Mesenteric fat pad (tissue), 1 donor: ENCODE results near the gene ADORA2A. TPM values are rescaled to one million over a fixed set of nuclear protein-coding genes. Genes with fewer than 3 reads are reported as not detected.

Experiments used
- DNase-seq: peaks from one replicate; pipeline ENCODE4 v3.0.0-alpha.2; 2020; ENCODE audit warnings: low spot score
- total RNA-seq: library from RNA; stranded (reverse); fragmentation: NEBNext Ultra II Directional; extraction: Animal tissue kit (Norgen Biotek cat#: 25700); gene quantifications from one replicate; pipeline ENCODE4 v1.2.1, GENCODE V29; 2021
- donor health status: DM: yes; HTN: yes; CAD: no.

Gene ADORA2A
- total RNA-seq, 1 donor from 2014 or later: 2.6 TPM

DNA sequence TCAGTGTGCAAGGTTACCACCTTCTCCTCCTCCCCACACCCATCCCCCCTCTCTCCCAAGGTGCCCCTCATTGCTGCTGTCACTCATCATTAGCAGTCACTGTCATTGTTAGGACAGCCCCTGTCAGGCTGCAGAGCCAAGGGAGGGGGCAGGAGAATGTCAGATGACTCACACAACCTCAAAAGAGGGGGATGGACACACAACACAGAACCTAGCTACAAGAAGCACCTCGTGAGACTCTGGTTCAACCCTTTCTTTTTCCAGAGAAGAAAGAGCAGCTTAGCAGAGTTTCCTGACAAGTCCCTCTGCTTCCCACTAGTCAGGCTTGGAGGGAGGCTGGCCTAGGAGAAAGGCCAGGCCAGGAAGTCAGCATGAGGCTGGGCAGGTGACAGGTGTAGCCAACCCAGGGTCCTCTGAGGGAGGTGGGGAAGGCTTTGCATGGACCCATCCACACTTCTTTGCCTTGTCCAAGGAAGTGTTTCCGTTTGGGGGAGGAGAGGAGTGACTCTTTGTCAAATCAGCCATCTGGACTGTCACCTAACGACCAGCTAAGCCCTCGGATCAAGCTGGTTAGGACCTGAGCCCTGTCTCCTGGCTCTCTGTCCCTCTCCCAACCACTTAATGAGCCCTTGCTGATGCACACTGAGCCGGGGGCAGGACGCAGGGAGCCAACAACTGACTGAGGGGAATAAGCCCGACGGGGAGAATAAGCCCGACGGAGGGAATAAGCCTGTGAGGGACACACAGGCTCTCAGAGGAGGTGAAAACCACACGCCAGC is 18.3 kb downstream of the ADORA2A start:
- no peak for DNase-seq

DNA sequence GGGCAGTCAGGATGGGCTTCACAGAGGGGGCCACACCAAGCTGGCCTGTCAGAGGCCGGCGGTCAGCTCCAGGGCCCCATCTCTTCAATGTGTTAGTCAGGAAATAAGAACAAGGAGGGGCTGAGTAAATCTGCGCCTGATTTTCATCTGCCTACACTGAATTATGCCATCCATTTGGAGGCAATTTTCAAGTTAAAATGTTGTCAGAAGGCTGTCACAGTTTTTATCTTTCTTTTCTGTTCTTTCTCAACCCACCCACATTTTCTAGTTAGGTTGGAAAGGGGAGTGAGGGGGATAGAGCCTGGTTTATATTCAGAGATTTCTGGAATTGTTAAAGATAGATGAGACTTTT is 18.8 kb downstream of the ADORA2A start:
- no peak for DNase-seq

- DNase-seq: no peak
Observed at GRCh38 chr22:24450610-24451009, 23.2 kb downstream of the ADORA2A start.

DNA sequence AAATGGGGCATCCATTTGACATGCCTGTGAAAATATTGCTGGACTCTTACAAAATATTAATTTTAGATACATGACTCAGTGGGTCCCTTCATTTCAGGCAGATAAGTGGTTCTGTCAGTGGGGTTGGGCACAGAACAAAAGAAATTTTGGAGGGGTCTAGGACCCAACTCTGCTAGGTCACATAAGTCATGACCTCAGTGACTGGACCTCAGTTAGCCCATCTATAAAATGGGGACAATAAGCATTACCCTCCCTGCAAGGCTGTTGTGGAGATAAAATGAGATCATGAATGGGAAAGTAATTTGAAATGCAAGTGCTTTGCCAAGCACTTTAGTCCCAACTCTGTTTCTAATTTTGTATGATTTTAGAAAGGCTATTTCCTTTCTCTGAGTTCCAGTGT is 23.8 kb downstream of the ADORA2A start:
- DNase-seq: no peak

DNA sequence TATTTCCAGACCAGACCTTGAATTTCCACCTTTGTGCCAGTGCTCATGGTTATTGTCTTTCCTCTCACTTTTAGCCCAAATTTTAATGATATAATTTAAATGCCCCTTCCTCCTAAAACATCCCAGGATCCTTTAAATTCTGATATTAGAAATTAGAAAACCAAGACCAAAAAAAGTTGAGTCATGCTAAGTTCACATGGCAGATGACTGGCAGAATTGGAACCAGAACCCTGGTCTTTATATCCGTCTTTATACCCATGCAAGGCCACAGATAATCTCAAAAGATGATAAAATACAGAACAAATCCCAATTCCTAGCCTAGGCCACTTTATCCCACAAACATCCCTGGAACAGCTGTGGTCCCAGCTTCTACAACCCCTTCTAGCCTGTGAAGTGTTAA is 26.5 kb downstream of the ADORA2A start:
- no peak for DNase-seq

DNA sequence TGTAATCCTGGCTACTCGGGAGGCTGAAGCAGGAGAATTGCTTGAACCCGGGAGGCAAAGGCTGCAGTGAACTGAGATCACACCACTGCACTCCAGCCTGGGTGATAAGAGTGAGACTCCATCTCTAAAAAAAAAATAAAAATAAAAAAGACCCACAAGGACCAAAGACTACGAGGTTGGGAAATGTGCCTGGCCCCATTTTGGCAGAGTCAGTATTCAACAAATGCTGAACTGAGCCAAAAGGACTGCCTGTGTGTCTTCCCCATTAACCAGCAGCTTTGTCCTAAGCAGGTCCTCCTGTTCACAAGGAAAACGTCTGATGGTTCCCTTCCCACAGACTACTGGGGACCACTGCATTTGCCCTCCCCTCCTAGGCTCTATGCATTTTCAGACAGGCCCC is 27.6 kb downstream of the ADORA2A start:
- no peak for DNase-seq

DNA sequence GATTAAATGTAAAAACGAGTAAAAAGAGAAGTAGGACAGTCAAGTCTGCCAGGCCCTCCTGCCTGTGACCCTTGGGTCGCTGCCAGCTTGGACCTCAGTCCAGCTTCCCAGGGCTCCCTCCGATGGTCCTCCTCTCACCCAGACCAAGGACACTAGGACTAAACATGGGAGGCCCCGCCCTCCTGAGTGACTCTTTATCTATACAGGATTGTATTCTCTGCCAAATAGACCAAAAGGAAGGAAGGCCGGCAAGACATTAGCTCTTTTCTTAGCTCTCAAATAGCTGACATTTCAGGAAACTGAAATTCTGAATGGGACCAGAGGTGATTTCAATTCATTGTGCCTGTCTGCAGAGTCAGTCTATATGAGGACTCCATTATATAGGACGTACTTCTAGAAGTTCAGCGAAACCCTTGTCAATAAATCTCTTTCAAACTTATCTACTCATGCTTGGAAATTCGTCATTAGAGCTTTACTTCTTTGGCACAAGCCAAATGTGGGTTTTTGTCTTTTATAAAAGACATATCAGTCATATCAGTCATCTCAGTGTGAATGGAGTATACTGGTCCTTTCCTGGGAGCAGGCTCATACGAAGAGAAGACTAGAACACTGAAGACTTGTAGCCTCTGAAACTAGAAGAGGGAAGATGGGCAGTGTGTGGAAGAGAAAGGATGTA is 28.5 kb downstream of the ADORA2A start:
- DNase-seq: no peak

DNA sequence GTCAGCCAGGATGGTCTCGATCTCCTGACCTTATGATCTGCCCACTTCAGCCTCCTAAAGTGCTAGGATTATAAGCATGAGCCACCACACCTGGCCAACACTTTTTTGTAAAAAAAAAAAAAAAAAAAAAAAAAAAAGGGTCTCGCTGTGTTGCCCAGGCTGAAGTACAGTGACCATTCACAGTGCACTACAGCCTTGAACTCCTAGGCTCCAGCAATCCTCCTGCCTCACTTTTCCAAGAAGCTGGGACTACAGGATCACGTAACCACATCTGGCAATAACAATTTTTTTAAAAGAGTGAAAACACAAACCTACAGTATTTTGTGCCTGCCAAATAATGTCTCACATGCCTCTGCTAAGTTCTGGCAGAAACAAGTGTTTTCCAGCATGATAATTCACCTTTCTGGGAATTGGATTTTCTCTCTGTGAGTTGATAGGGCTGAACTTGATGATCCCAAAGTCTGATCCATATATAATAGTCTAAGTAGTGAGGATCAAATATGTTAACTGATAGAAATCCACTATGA is 30.6 kb downstream of the ADORA2A start:
- no peak for DNase-seq

DNA sequence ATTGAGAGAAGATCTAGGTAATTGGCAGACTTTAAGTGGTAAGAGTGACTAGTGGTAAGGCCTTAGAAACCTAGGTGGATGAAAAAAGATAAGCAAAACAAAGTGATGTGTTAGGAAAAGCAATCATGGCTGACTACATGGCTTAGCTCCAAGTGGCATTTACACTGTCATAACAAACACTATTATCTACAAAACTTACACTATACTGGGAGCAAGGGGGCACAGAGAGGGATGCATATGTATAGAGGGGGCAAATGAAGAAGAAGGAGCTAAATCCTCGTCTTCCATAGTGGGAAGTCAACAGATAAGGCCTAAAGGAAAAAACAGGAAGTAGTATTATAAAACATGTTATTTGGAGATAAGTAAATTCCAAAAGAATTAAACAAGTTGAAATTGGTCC is 32.5 kb downstream of the ADORA2A start:
- no peak for DNase-seq

DNA sequence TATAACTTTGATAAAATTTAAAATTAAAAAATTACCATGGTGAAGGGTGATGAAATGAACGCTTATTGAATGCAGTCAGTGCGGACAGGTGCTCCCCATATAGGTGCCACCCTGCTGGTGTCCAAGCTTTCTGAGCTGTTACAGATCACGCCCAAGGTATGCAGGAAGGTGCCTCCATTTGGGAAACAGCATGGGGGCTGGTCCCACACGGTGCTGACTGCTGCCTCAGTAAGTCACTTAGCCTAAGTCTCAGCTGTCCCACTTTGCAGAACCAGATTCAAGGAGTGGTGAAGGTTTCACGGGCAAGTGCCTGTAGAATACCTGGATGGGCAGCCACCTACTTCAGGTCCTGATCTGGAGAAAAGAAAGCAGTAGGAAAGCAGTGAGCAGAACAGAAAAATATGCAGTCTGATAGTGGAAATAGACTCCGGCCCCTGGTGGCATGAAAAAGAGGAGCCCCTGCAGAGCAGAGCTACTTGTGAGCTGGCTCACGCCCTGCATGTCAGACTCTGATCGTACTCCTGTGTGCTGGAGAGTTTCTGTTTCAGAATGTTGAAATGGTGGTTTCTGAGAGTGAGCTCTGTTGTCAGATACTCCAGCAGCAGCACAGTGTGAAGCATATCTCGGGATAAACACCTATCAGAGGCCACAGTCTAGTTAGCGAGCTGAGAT is 33.2 kb downstream of the ADORA2A start:
- no peak for DNase-seq

- no peak for DNase-seq
Observed at GRCh38 chr22:24463071-24463760, 35.8 kb downstream of the ADORA2A start.

DNA sequence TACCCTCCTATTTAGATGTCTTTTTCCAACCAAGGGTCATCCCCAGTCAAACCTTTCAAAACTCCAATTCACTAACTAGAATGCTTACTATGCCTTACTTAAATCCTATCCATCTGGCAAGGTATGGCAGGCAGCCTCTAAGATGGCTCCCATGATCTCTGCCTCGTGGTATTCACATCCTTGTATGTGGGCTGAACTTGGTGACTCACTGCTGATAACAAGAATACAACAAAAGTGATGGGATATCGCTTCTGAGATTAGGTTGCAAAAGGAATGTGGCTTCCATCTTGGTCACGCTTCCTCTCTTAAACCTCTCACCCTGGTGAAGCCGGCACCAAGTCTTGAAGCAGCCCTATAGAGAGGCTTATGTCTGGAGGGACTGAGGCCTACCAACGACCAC is 38.2 kb downstream of the ADORA2A start:
- DNase-seq: no peak

- DNase-seq: no peak
Observed at GRCh38 chr22:24465975-24466374, 38.6 kb downstream of the ADORA2A start.

DNA sequence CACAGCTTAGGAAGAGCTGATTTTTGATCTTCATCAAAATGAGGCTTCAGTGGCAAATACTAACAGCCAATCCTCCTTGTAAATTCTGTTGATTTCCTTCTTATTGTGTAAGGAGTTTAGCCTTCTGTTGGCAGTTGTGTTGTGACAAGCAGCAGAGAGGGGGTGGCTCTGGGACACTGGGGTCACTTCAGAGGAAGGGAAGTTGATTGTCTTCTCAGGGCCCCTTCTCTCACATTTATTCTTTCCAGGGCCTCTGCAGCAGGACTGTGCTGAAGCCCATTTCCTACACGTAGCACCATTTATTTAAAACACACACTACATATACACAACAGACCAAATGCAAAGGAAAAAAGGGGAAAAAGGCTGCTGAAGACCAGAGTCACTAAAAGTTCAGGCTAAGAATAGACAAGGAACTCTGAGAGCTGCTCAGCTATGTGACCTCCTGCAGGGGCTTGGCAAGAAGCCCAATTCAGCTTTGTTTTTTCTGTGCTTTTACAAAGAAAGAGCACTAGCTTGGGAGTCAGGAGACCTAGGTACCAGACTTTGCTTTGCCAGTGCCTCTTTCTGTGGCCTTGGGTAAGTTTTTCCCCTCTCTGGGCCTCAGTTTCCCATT is 39.4 kb downstream of the ADORA2A start:
- no peak for DNase-seq

- no peak for DNase-seq
Observed at GRCh38 chr22:24467340-24467739, 39.9 kb downstream of the ADORA2A start.

DNA sequence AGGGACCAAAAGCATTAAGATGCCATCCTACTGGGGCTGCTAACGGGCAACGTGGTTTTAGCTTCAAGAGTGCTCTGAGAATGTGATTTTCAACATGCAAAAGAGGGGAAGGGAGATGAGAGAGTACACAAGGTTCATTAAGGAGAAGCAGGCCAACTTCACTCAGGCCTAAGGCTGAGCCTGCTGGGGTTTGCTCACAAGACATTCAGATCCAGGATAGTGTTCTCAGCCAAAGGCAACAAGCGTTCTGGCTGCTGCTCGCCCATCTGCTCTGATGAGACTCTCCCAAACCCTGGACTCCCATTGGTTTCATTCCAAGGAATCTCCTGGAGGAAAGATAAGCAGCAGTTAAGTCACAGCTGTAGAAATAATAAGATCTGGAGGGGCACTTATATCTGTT is 44.2 kb downstream of the ADORA2A start:
- DNase-seq: no peak

- DNase-seq: no peak
Observed at GRCh38 chr22:24473284-24473683, 45.9 kb downstream of the ADORA2A start.

- DNase-seq: no peak
Observed at GRCh38 chr22:24474221-24474620, 46.8 kb downstream of the ADORA2A start.

DNA sequence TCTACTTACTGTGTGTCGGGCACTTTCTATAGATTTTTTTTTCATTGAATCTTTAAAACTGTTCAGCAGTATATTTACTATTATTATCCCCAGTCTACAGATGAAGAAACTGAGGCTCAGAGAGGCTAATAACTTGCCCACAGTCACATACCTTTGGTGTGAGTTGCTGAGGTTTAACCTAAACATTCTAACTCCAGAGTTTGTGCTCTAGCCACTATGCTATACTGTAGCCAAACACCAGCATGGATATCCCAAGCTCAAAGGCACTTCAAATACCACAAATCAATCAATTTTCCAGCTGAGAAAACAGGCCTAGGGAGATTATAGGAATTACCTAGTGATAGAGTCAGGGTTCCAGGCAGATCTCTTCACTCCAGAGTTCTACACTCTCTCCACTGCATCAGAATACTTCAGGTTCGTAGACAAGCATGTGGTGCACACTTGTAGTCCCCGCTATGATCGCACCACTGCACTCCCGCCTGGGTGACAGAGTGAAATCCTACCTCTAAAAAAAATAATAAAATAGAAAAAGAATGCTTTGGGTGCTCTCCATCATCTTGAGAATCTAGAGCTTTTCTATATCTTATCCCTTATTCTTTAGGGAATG is 47.4 kb downstream of the ADORA2A start:
- no peak for DNase-seq

DNA sequence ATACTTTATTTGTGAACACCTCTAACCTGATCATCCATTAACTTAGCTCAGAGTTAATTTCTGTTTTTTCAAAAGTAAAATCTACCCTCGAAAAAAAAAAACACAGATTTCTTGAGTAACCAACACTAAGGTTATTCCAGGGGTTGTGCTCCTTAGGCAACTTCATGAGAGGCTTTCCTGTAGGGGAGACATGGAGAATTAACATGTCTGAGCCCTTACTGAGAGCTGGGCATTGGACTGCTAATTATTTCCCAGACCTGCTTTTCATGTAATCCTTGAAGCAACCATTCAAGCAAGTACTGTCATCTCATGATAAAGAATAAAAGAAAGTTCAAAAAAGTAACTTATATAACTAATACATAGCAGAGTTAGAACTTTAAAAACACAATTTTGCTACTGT is 54.2 kb downstream of the ADORA2A start:
- no peak for DNase-seq

DNA sequence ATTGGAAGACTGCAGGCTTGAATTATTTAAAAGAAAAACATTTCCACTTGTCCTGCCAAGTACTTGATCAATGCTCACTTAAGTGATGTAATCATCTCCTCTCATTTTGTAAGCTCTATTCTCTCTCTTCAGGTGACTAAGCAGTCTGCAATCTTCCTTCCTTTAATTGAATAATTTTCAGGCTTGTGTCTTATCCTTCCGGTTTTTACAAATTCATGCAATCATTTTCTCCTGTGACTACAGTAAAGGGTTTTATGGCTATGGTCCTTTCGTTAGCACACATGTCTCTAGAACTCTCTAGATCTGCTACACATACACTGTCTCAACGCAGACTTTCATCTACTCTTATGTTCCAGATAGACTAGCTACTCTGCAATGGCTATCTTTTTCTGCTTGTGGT is 55.2 kb downstream of the ADORA2A start:
- DNase-seq: no peak
